GM12892 (cell line): Measurements from ENCODE around the gene CTNNB1.

ENCODE experiments used
- DNase-seq: peaks from one replicate; pipeline ENCODE4 v3.0.0; 2011; ENCODE audit not compliant: insufficient read length
- FAIRE-seq: peaks from 2 replicates; lab custom pipeline; 2011; peaks lifted over from hg19 to GRCh38; lab: Jason Lieb, UNC
- POLR2A ChIP-seq: IDR thresholded peaks from 2 replicates; pipeline ENCODE4 v1.6.1; 2011; ENCODE audit warnings: low read depth, low read length, control low read depth
- POLR2AphosphoS5 ChIP-seq: IDR thresholded peaks from 2 replicates; pipeline ENCODE4 v1.6.1; 2011; ENCODE audit warnings: low read depth, low read length, control low read depth
- TAF1 ChIP-seq: IDR thresholded peaks from 2 replicates; pipeline ENCODE4 v1.6.1; 2011; ENCODE audit warnings: low read depth, mild to moderate bottlenecking, control low read depth, low read length, borderline replicate concordance

The CTNNB1 gene

GRCh38 chr3:41244620-41245336, 45.5 kb downstream of the CTNNB1 start:
- no peak for DNase-seq
- no peak for FAIRE-seq
- TF ChIP-seq TAF1 (no peak), POLR2A (no peak), POLR2AphosphoS5 (no peak)

DNA sequence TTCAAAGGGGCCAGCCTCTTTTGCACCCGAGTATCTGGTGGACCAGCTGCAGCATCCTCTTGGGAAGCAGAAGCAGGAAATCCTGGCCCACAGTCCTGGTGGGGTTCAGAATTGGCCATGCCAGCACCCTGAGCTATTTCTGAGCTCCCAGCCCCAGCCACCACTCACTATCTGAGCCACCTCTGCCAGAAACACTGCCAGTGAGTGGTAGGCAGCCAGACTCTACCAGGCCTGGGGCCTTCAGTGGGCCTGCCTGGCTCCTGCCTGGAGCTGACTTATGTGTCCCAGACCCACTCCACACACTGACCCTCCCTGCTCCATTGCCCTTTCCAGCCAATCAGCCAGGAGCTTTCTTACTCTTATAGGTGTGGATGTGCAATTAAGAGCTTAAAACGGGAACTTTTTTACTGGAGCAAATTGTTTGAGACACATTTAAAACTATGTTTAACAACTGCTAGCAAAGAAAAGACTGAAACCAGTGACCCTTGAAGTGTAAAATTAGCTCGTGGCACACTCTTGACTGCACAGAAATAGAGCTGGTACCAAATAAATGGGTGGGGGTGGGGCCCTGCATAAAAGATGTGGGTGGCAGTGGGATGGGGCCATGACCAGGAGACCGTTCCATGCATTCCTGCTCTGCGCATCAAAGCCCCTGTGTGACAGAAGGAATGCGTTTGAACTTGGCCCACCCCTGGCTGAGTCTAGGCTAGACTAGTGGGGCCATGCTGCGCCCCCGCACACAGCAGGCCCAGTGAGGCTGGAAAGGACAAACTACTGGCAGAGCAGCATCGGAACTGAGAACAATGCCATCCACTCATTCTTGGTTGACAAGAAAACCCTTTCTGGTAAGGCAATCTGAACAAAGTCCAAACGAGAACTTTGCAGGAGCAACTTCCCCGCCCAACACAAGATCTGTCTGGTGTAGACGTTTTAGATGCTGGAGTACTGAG, 48.0 kb downstream of the CTNNB1 start:
- no peak for DNase-seq
- TF ChIP-seq TAF1 (no peak), POLR2A (no peak), POLR2AphosphoS5 (no peak)
- no peak for FAIRE-seq

DNA sequence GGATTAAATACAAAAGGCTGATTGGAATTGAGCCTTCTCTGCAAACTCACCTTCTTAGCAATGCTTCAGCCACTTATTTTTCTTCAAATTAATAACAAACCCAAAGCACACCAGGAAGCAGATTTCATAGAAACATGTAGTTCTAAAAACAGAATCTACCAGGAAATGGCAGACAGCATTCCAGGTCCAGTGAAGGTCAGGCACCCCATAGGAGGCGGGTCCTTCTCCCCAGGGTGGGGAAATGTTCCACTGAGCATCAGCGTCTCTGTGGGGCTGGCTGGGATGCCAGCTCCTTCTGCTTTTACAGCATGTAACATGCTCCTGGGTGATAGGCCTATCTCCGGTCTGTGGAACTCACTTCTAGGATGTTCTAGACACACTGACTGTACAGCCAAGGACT, 49.2 kb downstream of the CTNNB1 start:
- FAIRE-seq (no peak), DNase-seq (no peak)
- TF ChIP-seq POLR2A (no peak), POLR2AphosphoS5 (no peak), TAF1 (no peak)

DNA sequence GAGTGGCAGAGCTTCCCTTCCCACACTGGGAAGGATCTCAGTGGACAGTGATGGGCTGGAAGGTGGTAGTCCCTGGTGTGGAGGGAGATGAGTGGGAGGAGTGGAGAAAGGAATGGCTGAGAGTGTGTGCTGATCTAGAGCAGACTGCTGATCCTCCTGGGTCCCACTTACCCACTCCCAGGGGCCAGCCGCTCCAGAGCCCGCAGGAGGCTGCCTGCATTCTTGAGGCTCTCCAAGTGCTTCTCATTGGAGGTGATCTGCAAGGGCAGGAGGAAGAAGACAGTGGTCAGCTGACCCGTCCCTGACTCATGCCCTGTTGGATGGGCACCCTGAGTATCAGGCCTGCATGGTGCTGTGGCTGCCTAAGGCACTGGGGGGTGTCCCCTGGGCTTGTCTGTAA, 50.0 kb downstream of the CTNNB1 start:
- DNase-seq (no peak), FAIRE-seq (no peak)
- TF ChIP-seq TAF1, result no peak
- no peak for TF ChIP-seq POLR2A
- no peak for TF ChIP-seq POLR2AphosphoS5

DNA sequence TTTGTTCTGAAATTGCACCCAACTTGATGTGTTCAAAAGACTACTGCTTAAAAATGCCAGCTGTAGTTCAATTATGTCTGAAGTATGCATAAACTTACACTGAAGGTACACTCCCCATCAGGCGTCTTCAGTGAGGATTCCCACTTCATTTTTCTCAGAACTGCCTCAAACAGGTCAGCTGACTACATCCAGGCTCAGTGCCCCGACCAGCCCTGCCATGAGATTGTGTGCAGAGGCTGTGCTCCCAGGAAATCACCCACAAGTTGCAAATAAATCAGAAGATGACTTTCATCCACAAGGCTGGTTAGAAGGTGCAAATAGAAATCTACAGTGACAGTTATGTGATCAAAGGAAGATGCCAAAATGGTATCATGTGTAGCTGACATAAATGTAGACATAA, 51.5 kb downstream of the CTNNB1 start:
- no peak for DNase-seq
- TF ChIP-seq POLR2AphosphoS5 (no peak), POLR2A (no peak), TAF1 (no peak)

GRCh38 chr3:41251593-41251992, 52.3 kb downstream of the CTNNB1 start:
- TF ChIP-seq POLR2A (no peak), TAF1 (no peak), POLR2AphosphoS5 (no peak)
- FAIRE-seq (no peak), DNase-seq (no peak)

More for the DNA sequence above, 51.5 kb downstream of the CTNNB1 start:
- no peak for FAIRE-seq

DNA sequence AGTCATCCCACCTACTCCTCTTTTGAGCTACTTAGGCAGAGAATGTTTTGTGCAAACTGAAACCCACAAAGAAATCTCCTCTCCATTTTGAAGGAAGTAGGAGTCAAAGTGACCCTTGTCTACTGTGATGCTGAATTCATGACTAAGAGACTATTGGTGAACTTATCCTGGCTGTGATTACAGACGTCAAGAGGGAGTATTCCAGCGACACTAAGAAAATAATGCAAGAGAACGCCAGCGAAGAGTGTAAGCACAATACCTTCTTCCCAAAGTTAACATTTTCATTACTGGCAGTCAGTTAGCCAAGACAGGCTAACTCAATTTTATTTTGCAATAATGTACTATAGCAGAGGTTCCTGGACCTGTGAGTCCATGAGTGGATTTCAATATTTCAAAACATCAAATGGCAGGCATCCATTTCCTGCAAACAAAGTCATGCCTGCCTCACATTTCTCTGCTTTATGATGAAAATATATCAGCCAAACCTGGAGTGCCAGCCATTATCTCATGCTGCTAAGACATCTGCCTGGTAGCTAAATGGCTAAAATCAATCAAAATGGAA, 59.0 kb downstream of the CTNNB1 start:
- no peak for TF ChIP-seq TAF1
- TF ChIP-seq POLR2A, result no peak
- TF ChIP-seq POLR2AphosphoS5, result no peak
- no peak for FAIRE-seq
- no peak for DNase-seq

- DNase-seq (no peak), FAIRE-seq (no peak)
- no peak for TF ChIP-seq TAF1
- no peak for TF ChIP-seq POLR2AphosphoS5
- no peak for TF ChIP-seq POLR2A
These were observed 60.3 kb downstream of the CTNNB1 start for GRCh38 chr3:41259449-41260062.

- DNase-seq (no peak), FAIRE-seq (no peak)
- no peak for TF ChIP-seq POLR2AphosphoS5
- TF ChIP-seq TAF1, result no peak
- no peak for TF ChIP-seq POLR2A
These were observed 60.8 kb downstream of the CTNNB1 start for GRCh38 chr3:41260063-41260450.

DNA sequence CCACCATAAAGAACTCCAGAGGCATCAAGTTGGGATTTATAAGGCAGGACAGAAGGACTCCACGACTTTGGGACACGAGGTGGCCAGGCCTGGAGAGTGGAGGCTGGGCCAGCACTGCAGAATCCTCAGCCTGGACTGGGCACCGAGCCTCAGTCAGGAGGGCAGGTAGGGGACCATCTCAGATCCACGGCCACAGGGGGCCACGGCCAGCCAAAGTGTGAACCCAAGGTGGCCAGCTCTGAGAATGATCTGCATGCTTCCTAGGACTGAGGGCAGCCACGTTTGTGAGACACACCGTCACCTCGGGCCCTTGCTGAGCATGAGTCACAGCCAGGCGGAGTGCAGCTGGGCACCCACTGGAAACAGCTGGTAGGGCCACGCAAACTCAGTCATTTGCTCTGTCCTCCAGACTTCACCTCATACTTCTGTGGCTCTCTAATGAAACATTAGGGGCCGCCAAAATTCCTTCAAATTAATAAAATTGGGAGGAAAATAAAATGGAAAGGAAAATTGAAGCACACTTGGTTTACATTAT, 65.8 kb downstream of the CTNNB1 start:
- no peak for DNase-seq
- no peak for TF ChIP-seq TAF1
- no peak for TF ChIP-seq POLR2A
- TF ChIP-seq POLR2AphosphoS5, result no peak
- no peak for FAIRE-seq

DNA sequence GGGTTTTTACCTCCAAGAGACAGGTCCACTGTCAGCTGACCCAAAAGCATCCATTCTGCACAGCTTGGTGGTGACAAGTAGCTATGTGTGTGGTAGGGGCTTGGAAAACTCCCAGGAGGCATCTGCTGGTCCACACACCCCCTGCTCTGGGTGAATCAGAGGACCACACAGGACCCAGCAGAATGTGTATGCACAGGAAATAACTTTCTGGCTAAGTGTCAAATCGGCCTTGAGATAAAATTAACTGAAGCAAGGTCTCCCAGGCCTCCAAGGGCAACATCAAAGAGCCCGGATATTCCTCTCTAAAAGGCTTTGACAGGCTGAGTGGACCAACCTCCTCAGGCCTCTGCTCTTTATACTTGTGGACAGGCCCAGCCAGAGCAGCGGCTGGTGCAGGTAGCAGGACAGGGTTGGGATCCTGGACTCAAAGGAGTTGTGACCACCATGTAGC, 66.5 kb downstream of the CTNNB1 start:
- TF ChIP-seq POLR2A, result no peak
- TF ChIP-seq TAF1, result no peak
- TF ChIP-seq POLR2AphosphoS5, result no peak
- no peak for DNase-seq
- no peak for FAIRE-seq
